Hematopoietic multipotent progenitor cell treated with erythropoietin and hydrocortisone succinate and interleukin-3 and kit ligand, for 8 days (in vitro differentiated cells): ENCODE data around the gene CCDC51.
"Not testable (repeated sequence)": the region's sequence is repeated elsewhere in the genome, so short reads cannot be mapped to it uniquely, and the experiment has no call there.

ENCODE experiments used
- DNase-seq: peaks from one replicate; pipeline ENCODE4 v3.0.0-alpha.2; 2015

The CCDC51 gene

DNA sequence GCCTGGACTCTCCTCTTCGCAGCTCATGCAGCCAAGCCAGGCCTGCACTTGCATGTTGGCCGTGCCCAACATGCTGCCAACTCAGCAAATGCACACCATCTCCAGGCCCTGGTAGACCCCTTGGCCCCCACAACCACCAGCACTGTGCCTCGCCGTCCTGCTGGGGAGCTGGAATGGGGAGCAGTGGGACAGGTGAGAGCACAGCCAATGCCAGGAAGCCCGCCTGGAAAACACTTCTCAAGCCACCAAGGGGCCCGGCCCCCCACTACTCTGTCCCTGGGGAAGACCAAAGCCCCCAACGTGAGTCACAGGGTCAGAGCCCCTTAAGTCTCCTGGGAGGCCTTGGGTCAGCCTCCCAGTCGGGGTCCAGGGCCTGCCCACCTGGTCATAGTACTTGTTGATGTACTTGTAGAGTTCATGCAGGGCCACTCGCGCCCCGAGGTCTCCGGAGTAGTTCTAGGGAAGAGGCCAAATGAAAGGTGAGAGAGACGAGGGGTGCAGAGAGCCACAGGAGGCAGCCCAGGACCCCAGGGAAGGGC is 34.5 kb downstream of the CCDC51 start:
- DNase-seq = no peak

DNA sequence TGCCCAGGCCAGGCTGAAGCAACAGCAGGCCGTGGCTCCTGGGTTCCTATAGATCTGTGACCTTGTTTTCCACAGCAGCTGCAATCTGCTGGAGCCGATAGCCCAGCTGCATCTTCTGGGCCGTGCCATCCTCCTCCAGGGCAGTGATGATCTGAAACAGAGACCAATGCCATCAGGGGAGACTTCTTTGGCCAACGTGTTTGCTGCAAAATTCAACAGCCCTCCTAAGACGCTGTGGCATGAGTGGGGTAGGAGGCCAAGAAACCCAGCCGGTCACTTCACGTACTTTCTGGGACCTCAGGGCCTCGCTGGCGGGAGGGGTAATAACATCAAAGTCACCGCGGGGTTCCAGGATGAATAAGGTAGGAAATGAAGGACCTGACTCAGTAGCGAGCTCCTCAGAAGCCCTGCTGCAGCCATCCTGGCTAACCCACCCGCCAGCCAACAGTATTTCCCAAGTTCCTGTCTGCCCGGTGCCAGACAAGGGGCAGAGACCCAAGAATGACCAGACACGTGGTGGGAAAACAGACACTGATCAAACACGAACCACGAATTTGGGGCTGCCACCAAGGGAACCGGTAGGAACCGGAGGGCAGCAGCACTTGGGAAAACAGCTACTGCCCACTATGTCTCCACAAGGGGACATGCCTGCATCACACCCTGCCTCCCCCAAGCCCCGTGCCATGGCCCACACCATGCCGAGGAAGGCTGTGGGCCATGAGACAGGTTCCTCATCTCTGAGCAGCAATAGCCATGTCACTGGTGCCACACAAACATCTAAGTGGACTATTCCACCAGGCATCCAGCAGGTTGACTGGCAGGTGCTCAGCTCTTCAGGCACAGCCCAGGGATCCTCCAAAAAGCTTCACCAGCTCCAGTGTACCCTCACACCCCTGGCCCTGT is 35.2 kb downstream of the CCDC51 start:
- no peak for DNase-seq

DNA sequence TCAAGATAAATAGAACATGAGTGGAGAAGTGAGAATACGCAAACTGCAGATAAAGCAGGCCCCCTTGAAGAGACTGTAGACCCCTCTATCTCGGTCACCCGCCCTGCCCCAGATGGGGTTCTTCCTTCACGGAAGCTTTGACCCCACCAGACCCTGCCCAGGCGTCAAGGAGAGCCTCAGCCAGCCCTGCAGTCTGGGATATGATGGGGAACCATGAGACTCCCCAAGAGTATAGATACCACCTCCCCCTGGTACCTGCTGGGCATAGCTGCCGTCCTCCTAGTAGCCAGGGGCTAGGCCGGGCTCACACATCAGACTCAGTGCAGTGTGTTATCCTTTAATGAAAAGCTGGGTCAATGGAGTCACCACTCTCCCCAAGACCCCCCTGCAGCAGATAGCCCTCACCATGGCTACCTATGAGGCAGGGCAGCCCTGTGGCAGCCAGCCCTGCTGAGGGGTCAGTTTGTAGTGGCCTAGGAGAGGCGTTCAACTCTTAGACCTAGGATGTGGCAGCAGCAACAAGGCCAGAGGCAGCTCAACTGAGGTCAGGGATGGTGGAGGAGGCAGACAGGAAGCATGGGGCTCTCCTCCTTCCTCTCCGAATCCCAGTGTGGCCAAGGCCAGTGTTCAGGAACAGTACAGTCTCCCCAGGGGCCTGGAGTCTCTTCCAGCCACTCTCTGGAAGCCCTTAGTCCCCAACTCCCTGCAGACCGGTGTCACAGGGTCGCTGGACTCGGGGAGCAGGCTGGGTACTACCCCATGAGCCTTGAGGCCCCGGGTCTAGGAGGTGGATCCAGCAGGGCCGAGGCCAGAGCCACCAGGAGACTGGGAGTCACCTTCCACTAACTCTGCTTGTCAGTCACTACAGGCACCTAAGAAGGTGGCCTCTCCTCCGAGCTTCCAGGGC is 36.1 kb downstream of the CCDC51 start:
- no peak for DNase-seq

DNA sequence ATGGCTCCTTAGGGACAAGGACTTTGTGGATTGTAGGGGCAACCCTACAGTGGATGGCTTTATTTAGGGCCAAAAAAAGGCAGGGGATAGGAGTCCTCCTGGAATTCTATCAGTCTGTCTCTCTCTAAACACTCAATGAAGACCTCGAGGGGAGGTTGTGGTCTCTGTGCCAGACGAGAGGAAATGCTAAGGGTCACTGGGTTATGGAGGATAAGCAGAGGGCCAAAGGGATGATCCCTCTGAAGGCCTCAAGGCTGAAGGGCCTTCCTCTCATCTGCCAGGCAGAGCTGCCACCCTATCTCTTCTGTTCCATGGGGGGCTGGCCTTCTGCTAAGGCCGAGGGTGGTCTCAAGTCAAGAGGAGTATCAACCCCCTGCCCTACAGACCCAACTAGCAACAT is 37.0 kb downstream of the CCDC51 start:
- no peak for DNase-seq

DNA sequence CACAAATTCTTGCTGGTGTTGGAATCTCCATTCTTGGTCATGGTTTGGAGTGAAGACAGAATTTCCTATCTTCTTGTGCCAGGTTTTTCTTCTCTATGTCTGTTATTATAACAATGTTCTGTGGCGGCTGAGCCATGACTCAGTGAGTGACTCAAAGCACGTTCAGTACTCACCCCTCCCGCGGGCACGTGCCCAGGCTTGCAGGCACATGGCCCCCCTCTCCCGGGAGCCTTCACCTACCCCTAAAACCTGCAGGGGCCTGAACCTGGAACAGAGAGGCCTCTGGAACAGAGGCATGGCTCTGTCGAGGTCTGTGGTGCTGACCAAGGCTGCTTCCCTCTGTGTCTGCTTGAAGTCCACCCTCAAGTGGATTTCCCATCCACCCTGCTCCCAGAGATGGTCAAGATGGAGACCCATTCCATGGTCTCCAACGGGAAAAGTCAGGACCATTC is 37.6 kb downstream of the CCDC51 start:
- DNase-seq = peak; percentile 17

DNA sequence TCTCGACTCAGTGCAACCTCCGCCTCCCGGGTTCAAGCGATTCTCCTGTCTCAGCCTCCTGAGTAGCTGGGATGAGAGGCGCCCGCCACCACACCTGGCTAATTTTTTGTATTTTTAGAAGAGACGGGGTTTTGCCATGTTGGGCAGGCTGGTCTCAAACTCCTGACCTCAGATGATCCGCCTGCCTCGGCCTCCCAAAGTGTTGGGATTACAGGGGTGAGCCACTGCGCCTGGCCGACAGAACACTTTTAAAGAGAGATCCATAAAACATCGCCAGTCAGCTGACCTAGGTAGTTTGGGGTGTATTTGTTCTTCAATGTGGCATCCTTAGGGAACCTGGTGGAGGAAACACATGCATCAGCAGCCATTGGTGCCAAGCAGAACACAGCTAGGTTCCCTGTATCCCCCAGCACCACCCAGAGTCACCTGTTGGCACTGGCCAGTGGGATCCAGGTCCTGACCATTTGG is 38.5 kb downstream of the CCDC51 start:
- DNase-seq = not testable (repeated sequence)

DNA sequence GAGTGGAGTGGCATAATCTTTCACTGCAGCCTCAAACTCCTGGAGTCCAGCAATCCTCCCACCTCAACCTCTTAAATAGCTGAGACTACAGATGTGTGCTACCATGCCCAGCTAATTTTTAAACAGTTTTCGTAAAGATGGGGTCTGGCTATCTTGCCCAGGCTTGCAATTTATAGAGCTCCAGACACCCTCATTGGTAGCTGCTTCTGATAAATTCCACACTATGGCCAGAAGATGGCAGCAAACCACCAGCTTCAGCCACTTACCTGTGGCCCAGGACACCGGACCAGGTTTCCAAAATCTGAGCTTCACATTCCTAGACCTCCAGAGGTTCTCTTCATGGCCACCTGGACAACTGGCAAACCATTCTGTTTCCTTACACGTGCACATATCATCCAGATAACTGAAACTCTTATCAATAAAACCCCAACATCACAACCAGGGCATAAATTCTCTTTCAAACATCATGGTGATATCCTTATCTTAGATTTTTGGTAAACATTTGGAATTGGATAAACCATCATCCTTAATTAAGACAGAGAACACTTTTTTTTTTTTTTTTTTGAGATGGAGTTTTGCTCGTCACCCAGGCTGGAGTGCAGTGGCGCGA is 39.0 kb downstream of the CCDC51 start:
- peak; percentile 75 for DNase-seq

DNA sequence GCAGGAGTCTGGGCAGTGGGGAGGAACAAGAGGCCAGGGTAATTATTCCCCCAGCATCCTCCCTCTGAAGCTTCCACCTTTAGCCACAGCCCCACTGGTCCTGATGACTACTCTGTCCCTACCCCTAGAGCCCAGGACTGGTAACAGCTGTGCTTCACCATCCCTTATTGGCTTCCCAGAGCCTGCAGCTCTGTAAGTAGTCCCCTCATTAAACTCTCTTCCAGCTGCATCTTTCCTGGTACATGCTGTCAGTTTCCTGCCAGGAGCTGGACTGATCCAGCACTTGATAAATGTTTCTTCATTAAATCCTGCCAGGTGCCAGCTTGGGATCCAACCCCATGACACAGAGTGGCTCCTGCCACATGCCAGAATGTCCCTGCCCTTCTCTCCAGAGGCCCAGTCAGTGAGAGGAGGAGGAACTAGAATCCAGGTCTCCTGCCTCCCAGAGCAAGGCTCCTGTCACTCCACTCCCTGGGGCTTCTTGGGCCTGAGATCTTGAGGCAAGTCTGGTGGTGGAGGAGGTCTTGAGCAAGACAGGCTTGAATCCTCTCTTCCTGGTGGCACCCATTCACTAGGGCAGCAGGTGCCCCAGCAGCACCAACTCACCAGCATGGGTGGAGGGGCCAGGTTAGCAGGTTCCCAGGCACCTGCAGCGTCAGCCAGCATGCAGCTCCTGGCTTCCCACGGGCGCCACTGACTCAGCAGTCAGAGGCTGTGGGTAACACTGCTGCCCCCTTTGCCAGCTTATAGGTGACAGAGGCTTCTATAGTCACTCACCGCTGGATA is 40.3 kb downstream of the CCDC51 start:
- DNase-seq = no peak

DNA sequence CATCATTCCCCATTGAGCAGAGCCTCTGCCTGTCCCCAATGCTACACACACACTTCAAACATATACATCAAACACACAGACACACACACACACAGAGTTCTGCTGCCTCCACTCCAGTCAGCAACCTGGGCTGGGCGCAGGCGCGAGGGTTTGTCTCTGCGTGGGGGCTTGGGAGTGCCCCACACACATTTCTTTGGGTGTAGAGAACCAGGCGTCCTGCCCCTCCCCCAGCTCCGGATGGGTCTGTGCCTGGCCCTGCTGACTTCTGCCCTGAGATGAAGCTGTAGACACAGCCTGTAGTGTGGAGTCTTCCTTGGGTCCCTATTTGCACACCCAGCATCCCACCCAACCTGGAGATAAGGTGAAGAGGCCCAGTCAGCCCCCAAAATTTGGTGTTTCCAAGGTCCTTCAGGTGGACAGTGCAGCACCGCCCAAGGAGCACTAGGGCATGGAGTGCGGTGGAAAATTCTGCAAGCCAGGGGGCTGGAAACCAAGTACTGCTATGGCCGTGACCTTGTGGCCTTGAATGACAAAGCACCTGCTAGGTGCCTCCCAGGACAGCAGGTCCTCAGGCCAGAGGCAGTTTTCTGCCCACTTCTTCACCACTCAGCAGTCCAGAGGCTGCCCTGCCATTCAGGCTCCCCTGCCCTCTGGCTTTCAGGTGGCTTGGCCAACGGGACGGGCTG is 41.1 kb downstream of the CCDC51 start:
- no peak for DNase-seq

DNA sequence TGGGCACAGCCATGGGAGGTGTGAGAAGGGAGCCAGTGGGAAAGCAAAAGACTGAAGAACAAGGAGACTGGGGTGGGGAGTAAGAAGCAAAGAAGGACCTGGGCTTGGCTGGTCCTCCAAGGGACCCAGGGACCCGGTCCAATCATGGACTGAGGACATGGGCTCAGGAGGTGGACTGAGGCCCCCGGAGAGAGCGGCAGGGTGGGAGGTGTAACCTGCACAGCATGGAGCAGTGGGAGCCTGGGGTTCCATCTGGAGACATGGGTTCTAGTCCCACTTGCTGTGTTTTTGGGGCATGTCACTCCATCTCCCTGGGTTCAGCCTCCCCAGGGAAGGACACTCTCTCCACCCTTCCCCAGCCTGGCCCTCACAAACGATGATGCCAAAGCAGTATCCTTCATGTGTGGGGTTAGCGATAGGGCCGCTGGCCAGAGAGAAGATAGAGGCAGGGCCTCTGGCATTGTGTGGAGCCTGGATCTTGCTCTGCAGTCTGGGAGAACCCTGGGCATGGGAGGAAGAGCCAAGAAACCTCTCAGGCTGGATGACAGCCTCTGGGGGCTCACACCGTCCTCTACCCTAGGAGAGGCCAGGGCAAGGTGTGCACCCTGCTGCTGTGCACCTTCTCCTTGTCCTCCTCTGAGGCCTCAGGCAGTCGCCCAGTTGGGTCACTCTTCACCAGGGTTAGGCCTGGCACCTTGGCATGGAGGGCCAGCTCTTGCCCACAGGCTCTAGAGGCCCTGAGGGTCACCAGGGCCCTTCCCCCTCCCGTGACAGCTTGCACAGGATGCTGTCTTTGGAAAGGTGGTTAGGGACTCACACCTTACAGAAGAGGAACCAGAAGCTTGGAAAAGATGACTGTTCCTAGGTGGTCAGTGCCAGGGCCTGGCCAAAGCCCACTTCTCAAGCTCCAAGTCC is 41.9 kb downstream of the CCDC51 start:
- no peak for DNase-seq

DNA sequence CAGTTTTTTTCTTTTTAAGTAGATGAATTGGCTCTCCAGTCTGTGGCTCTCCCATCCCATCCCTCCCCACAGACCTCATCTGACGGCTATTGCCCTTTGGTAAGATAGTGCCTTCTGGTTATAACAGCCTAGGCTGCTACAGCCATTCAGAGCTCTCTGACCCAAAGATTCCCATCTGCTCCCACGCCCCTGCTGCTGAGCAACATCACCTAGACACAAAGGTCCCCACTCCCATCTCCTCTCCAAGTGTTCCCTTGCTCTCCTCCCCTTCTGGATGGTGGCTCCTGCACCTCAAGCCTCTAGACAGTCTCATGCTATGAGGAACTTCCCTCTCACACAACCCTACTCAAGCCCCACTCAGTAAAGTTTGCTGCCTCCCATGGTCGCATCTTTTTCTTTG is 44.2 kb downstream of the CCDC51 start:
- no peak for DNase-seq

DNA sequence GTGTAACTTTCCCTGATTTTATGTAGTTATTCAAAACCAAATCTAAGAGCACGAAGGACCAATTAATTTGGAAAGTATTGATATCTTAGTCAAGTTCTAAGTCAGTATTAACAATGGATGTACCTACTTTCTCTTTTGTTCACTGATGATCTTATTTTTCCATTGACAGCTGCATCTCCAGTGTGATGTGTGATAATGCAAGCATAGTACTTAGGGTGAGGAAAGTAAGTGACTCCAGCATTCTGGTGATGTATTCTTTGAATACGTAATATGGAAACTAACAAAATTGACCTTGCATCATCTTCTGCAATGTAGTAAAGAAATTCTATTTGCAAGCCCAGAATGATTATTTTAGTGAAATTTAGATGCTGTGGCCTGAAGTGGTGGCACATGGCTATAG is 45.5 kb downstream of the CCDC51 start:
- DNase-seq = no peak

DNA sequence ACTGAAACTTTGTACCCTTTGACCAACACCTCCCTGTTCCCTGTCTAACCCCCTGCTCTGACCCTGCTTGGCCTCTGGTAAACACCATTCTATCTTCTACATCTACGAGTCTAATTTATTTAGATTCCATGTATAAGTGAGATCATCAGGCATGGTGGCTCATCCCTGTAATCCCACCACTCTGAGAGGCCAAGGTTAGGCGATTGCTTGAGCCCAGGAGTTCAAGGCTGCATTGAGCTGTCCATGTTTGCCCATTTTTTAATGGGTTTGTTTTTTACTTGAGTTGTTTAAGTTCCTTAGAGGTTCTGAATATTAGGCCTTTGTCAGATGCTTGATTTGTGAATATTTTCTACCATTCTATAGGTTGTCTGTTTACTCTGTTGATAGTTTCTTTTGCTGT is 51.0 kb downstream of the CCDC51 start:
- no peak for DNase-seq

DNA sequence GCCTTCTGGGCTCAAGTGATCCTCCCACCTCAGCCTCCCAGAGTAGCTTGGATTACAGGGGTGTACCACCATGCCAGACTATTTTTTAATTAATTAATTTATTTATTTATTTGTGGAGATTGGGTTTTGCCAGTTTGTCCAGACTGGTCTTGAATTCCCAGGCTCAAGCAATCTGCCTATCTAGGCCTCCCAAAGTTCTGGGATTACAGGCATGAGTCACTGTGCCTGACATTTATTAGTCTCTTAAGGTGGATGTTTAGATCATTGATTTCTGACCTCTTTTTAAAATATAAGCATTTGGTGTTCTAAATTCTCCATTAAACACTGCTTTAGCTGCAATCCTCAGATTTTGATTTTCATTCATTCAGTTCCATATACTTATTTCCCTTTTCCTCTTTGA is 52.3 kb downstream of the CCDC51 start:
- DNase-seq = no peak
